ENCODE data around the gene HLA-A.

DNA sequence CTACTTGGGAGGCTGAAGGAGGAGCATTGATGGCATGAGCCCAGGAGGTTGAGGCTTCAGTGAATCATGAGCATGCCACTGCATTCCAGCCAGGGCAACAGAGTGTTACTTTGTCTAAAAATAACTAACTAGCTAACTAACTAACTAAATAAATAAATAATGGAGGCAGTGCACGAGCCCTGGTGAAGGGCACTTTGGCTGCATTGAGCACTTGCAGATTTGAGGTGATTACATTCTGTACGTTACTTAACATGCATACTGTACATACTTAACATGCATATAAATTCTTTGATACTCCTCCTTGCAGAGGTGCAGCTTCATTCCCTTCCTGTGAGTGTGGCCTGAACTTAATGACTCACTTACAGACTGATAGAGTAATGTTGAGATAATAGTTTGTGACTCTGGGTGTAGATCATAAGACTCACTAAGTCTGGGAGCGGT lies 10.7 kb downstream of the HLA-A start:
- TF ChIP-seq POLR2A (IDR thresholded peaks at IDR 0.05; ENCODE audit: low read length): no peak
- TF ChIP-seq GATA1 (IDR thresholded peaks at IDR 0.05; ENCODE audit: low read depth, low read length): no peak
